Activated naive CD4-positive, alpha-beta T cell treated with anti-CD3 and anti-CD28 coated beads, Interleukin-2, amount 10 ng/mL, durations not matched to agents 5 hours and 36 hours (primary cell): ENCODE data around the gene OR6B3. TPM values are rescaled to one million over a fixed set of nuclear protein-coding genes. Genes with fewer than 3 reads are reported as not detected.

Experiments
- total RNA-seq, 2 experiments: library from RNA; stranded (reverse); gene quantifications; one replicate each; pipeline ENCODE4 v1.2.3, GENCODE V29; 2021

OR6B3 gene
- total RNA-seq = not detected

DNA sequence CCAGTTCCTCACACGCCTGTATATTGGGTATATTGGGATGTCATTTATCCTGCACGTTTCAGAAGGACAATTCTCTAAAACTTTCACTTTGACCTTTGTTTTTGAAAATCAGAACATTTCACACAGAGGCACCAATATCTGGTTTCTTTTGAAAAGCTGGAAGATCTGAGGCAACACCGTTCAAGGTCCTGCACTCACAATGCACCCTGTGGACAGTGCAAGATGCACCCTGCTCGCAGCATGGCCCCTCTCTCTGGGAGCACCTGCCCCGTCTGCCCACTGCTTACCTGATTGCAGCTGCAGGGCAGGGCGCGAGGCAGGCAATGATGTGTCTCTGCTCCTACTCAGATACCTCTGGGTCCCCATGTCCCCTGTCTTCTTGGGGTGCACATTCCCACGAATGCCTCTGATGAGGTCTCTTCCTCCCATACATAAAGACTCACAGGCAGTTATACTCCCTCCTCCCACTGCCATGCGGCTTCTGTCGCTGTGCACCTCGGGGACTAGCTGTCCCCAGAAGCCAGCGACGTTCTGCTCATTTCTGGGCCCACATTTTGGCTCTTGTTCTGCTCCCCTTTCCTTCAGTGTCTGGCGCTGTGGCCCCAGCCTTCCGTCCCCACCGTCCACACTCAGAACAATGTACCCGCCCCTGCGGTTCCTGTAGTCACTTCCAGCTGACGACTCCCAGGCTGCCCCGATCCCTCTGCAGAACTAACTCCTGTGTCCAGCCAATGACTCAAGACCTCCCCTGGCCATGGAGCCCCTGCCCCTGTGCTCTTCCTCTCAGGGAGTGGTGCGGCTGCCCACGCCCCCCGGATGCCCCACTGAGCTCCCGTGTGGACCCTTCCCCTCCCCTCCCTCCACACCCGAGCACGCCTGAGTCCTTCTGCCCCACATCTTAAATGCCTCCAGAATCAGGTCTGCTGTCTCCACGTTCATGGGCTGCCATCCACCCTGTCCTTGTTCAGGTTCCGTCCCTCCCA is at the start of gene OR6B3:
Gene OR6B3 (minus strand): TSS at position 349 of the 983 bp plus-strand sequence.

DNA sequence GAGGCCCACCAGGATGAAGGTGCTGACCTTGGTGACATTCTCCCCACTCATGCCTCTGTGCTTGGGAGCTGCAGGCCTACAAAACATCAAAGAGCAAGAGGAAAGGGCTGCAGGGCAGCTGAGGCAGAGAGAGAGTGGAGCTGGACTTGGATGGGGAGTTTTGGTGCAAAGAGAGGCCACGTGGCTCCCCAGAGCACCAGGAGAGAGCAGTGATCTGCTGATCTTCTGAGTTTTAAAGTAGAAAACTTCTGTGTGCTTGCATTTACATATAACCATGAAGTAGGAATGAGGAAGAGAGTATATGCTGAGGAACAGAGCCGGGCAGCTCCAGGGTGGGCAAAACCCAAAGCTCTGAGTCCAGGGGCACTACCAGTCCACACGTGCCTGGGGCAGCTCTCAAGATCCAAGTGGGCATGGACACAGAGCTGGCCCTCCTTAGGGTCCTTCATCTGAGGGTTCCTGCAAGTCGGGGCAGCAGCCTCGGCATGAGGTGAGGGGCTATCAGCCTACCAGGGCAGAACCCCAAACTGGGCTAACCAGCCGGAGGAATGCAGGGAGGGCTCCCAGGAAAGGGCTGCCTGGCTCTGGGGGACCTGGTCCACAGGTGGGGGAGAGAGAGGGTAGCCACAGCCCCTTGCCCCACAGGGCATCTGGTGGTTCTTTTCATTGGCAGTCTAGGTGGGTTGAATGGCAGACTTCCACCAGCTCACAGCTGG is 22.8 kb downstream of the OR6B3 start, which contains the start of gene OR6B2:
Gene OR6B2 (minus strand): TSS at position 51 of the 716 bp plus-strand sequence. CDS start 0 bp downstream, at position 51.

Other genes with a start within 250 kb of the OR6B3 start
- 100 to 1,000 TPM; 105 TPM for gene NDUFA10, start 28.2 kb downstream of the OR6B3 start, total RNA-seq
- not detected for gene OR6B2, start 23.1 kb downstream of the OR6B3 start, total RNA-seq
- gene COPS9, start 82.8 kb upstream of the OR6B3 start, total RNA-seq = 100 to 1,000 TPM; 110 to 121 TPM
- gene OTOS, start 87.1 kb upstream of the OR6B3 start, total RNA-seq = not detected